H1 (cell line): Measurements from ENCODE around the gene TAGLN3. TPM values are rescaled to one million over a fixed set of nuclear protein-coding genes. Genes with fewer than 3 reads are reported as not detected.

Experiments used
- CTCF ChIA-PET: fragments of 300-600 bp; sonication (Branson Sonifier 250); formaldehyde crosslinking; loops from one replicate; lab custom pipeline; 2021; ENCODE audit not compliant: partially characterized antibody; lab: Charles Lee
- POLR2A ChIA-PET: fragments of 300-600 bp; sonication (Branson Sonifier 250); formaldehyde crosslinking; loops from one replicate; lab custom pipeline; 2021; ENCODE audit warnings: inconsistent platforms; ENCODE audit not compliant: partially characterized antibody; lab: Charles Lee
- DNase-seq, 2 experiments: peaks; one replicate each; pipeline versions ENCODE4 v3.0.0 to v3.0.0-alpha.2; 2010 to 2022; ENCODE audit warnings: low spot score in 2 of 2, low read depth in 1 of 2, mixed read lengths in 1 of 2
- FAIRE-seq: peaks from 2 replicates; lab custom pipeline; 2011; peaks lifted over from hg19 to GRCh38; lab: Jason Lieb, UNC
- H2AFZ ChIP-seq: 2 replicates; pipeline ENCODE4 v1.8.1; 2012; ENCODE audit warnings: low read length, inconsistent platforms
- H2AK5ac ChIP-seq: 2 replicates; pipeline ENCODE4 v1.6.1; 2013; ENCODE audit warnings: low read depth, low read length
- H2BK120ac ChIP-seq: replicated peaks from 2 replicates; pipeline ENCODE3; 2013; ENCODE audit warnings: low read depth, low read length, inconsistent platforms
- H2BK12ac ChIP-seq: 2 replicates; pipeline ENCODE4 v1.6.1; 2013; ENCODE audit warnings: low read depth, low read length
- H2BK15ac ChIP-seq: 2 replicates; pipeline ENCODE4 v1.6.1; 2013; ENCODE audit warnings: low read length
- H2BK20ac ChIP-seq: 2 replicates; pipeline ENCODE4 v1.6.1; 2013; ENCODE audit warnings: low read length
- H2BK5ac ChIP-seq: 2 replicates; pipeline ENCODE4 v1.6.1; 2013; ENCODE audit warnings: low read depth, low read length
- H3K14ac ChIP-seq: 2 replicates; pipeline ENCODE4 v1.6.1; 2013; ENCODE audit warnings: inconsistent platforms; ENCODE audit not compliant: insufficient read length
- H3K18ac ChIP-seq: 2 replicates; pipeline ENCODE4 v1.6.1; 2013; ENCODE audit warnings: low read length; ENCODE audit errors: extremely low read depth
- H3K23ac ChIP-seq: 2 replicates; pipeline ENCODE4 v1.6.1; 2013; ENCODE audit warnings: inconsistent platforms; ENCODE audit not compliant: insufficient read length
- H3K23me2 ChIP-seq: 2 replicates; pipeline ENCODE4 v1.6.1; 2013; ENCODE audit warnings: low read depth, low read length
- H3K27ac ChIP-seq: 2 replicates; pipeline ENCODE4 v1.6.1; 2011; ENCODE audit warnings: low read depth, low read length, inconsistent platforms
- H3K27me3 ChIP-seq, 4 experiments: replicated peaks in 1 of 4; 1 replicate in 1 of 4; 2 replicates in 3 of 4; pipeline versions ENCODE4 v1.6.1 to v1.8.1; 2011 to 2013; ENCODE audit warnings: low read length in 3 of 4, mild to moderate bottlenecking in 3 of 4, inconsistent platforms in 2 of 4, mixed read lengths in 2 of 4, moderate library complexity in 1 of 4; ENCODE audit not compliant: control insufficient read depth in 3 of 4, insufficient read depth in 3 of 4; ENCODE audit errors: extremely low read depth in 1 of 4
- H3K36me3 ChIP-seq, 4 experiments: 2 replicates each; pipeline versions ENCODE4 v1.6.1 to v1.8.1; 2011 to 2013; ENCODE audit warnings: mild to moderate bottlenecking in 4 of 4, low read length in 3 of 4, moderate library complexity in 2 of 4, control low read depth in 1 of 4, inconsistent platforms in 1 of 4; ENCODE audit not compliant: insufficient read depth in 4 of 4, control insufficient read depth in 2 of 4
- H3K4ac ChIP-seq: replicated peaks from 2 replicates; pipeline ENCODE3; 2013; ENCODE audit warnings: low read length, low read depth, mixed read lengths, inconsistent platforms; ENCODE audit not compliant: insufficient read length
- H3K4me1 ChIP-seq, 4 experiments: replicated peaks in 1 of 4; 1 replicate in 1 of 4; 2 replicates in 3 of 4; pipeline versions ENCODE4 v1.6.1 to v1.8.1; 2011 to 2013; ENCODE audit warnings: low read length in 3 of 4, inconsistent platforms in 2 of 4, mixed read lengths in 1 of 4; ENCODE audit not compliant: insufficient read depth in 4 of 4, control insufficient read depth in 3 of 4
- H3K4me2 ChIP-seq, 2 experiments: 2 replicates each; pipeline versions ENCODE4 v1.6.1 to v1.8.1; 2011 to 2013; ENCODE audit warnings: low read depth in 2 of 2, low read length in 2 of 2, control low read depth in 1 of 2, inconsistent platforms in 1 of 2, mild to moderate bottlenecking in 1 of 2; ENCODE audit not compliant: insufficient read depth in 1 of 2
- H3K4me3 ChIP-seq, 4 experiments: fragments of 200-600, 300-600 bp in 1 of 4; sonication (generic), shearing (Covaris generic), sonication (Bioruptor Twin) in 1 of 4; 2 replicates each; pipeline versions ENCODE4 v1.5.1 to v1.8.1; 2011 to 2016; ENCODE audit warnings: low read length in 4 of 4, low read depth in 3 of 4, control low read depth in 2 of 4, inconsistent platforms in 2 of 4, mild to moderate bottlenecking in 2 of 4, mixed read lengths in 1 of 4, moderate library complexity in 1 of 4; ENCODE audit not compliant: insufficient read depth in 2 of 4; ENCODE audit errors: extremely low read depth in 1 of 4
- H3K56ac ChIP-seq: replicated peaks from 2 replicates; pipeline ENCODE3; 2013; ENCODE audit warnings: low read depth, mild to moderate bottlenecking, mixed read lengths, low read length, inconsistent platforms; ENCODE audit not compliant: insufficient read length
- H3K79me1 ChIP-seq: 2 replicates; pipeline ENCODE4 v1.6.1; 2013; ENCODE audit warnings: low read depth, low read length, control low read depth
- H3K79me2 ChIP-seq, 2 experiments: 2 replicates each; pipeline versions ENCODE4 v1.6.1 to v1.8.1; 2012 to 2013; ENCODE audit warnings: low read length in 2 of 2, mild to moderate bottlenecking in 2 of 2, inconsistent platforms in 1 of 2; ENCODE audit not compliant: insufficient read depth in 2 of 2, control insufficient read depth in 1 of 2
- H3K9ac ChIP-seq, 4 experiments: replicated peaks in 1 of 4; 1 replicate in 1 of 4; 2 replicates in 3 of 4; pipeline versions ENCODE4 v1.6.1 to v1.8.1; 2011 to 2013; ENCODE audit warnings: low read depth in 3 of 4, low read length in 3 of 4, control low read depth in 2 of 4, mild to moderate bottlenecking in 2 of 4, moderate library complexity in 2 of 4, inconsistent platforms in 1 of 4; ENCODE audit errors: extremely low read depth in 1 of 4
- H3K9me3 ChIP-seq, 2 experiments: 2 replicates each; pipeline versions ENCODE4 v1.6.1 to v1.8.1; 2012 to 2013; ENCODE audit warnings: mild to moderate bottlenecking in 2 of 2, moderate library complexity in 2 of 2, control low read depth in 1 of 2, inconsistent platforms in 1 of 2, low read depth in 1 of 2, low read length in 1 of 2, mixed read lengths in 1 of 2; ENCODE audit not compliant: insufficient read depth in 2 of 2
- H4K20me1 ChIP-seq, 2 experiments: replicated peaks in 1 of 2; 2 replicates each; pipeline versions ENCODE3 to v1.8.1; 2011 to 2013; ENCODE audit warnings: inconsistent platforms in 2 of 2, low read length in 2 of 2, mild to moderate bottlenecking in 1 of 2; ENCODE audit not compliant: insufficient read depth in 2 of 2, control insufficient read depth in 1 of 2
- H4K5ac ChIP-seq: 2 replicates; pipeline ENCODE4 v1.6.1; 2013; ENCODE audit warnings: low read length, low read depth, mixed read lengths, inconsistent platforms; ENCODE audit not compliant: insufficient read length
- H4K8ac ChIP-seq: 2 replicates; pipeline ENCODE4 v1.8.0; 2013; ENCODE audit warnings: mild to moderate bottlenecking, moderate library complexity, low read length, inconsistent platforms; ENCODE audit not compliant: insufficient read depth; ENCODE audit errors: extremely low read depth
- H4K91ac ChIP-seq: replicated peaks from 2 replicates; pipeline ENCODE3; 2013; ENCODE audit warnings: low read length, mixed read lengths, inconsistent platforms; ENCODE audit not compliant: insufficient read length
- ASH2L ChIP-seq: fragments of 200-600, 300-600 bp; sonication (generic); IDR thresholded peaks from one replicate; pipeline ENCODE4 v1.7.1; 2017; ENCODE audit warnings: low read length
- BACH1 ChIP-seq: IDR thresholded peaks from 2 replicates; pipeline ENCODE4 v1.6.1; 2012; ENCODE audit warnings: low read length, improper control_type of control experiment
- BRCA1 ChIP-seq: IDR thresholded peaks from 2 replicates; pipeline ENCODE4 v1.6.1; 2012; ENCODE audit warnings: low read depth, low read length, improper control_type of control experiment
- CBX8 ChIP-seq: fragments of 300-800, 300-1000 bp; sonication (generic); IDR thresholded peaks from 2 replicates; pipeline ENCODE4 v1.7.1; 2016; ENCODE audit warnings: low read depth, low read length, borderline replicate concordance
- CHD1 ChIP-seq: IDR thresholded peaks from 2 replicates; pipeline ENCODE4 v1.6.1; 2012; ENCODE audit warnings: low read depth, low read length, improper control_type of control experiment
- HDAC6 ChIP-seq: IDR thresholded peaks from one replicate; pipeline ENCODE4 v1.7.1; 2012; ENCODE audit warnings: low read depth, mild to moderate bottlenecking, inconsistent platforms, low read length, moderate library complexity
- JUND ChIP-seq: IDR thresholded peaks from 2 replicates; pipeline ENCODE4 v1.6.1; 2011; ENCODE audit warnings: mild to moderate bottlenecking, improper control_type of control experiment, low read length
- KDM5A ChIP-seq: fragments of 200-600 bp; IDR thresholded peaks from 2 replicates; pipeline ENCODE4 v1.7.1; 2012; ENCODE audit warnings: mild to moderate bottlenecking, low read length, inconsistent platforms, mixed read lengths
- PHF8 ChIP-seq: fragments of 200-600 bp; sonication (generic); conservative IDR thresholded peaks from 2 replicates; pipeline ENCODE4 v1.7.1; 2012; ENCODE audit warnings: low read depth, mild to moderate bottlenecking, inconsistent platforms, low read length, moderate library complexity
- POU5F1 ChIP-seq: IDR thresholded peaks from 2 replicates; pipeline ENCODE4 v1.6.1; 2011; ENCODE audit warnings: low read depth, mild to moderate bottlenecking, low read length, moderate library complexity
- RBBP5 ChIP-seq: IDR thresholded peaks from 2 replicates; pipeline ENCODE4 v1.7.1; 2012; ENCODE audit warnings: low read depth, mild to moderate bottlenecking, inconsistent platforms, low read length, moderate library complexity, borderline replicate concordance
- SIRT6 ChIP-seq: IDR thresholded peaks from one replicate; pipeline ENCODE4 v1.7.1; 2012; ENCODE audit warnings: low read length, inconsistent platforms
- SP1 ChIP-seq: IDR thresholded peaks from 2 replicates; pipeline ENCODE4 v1.6.1; 2011; ENCODE audit warnings: low read depth, low read length
- SRF ChIP-seq: IDR thresholded peaks from 2 replicates; pipeline ENCODE4 v1.6.1; 2011; ENCODE audit warnings: mild to moderate bottlenecking, low read depth, low read length, moderate library complexity
- YY1 ChIP-seq: IDR thresholded peaks from 2 replicates; pipeline ENCODE4 v1.6.1; 2011; ENCODE audit warnings: low read depth, mild to moderate bottlenecking, low read length
- WGBS, 2 experiments: shearing (Covaris generic) in 1 of 2; methylation state at CpG; one replicate each; pipeline versions ENCODE4 v1.1.6 to v1.1.7; 2013 to 2015; ENCODE audit warnings: low lambda C conversion rate in 2 of 2, mixed read lengths in 2 of 2, inconsistent platforms in 1 of 2, low coverage in 1 of 2, missing lambda C conversion rate in 1 of 2; ENCODE audit not compliant: insufficient replicate concordance in 2 of 2, insufficient coverage in 1 of 2, insufficient read length in 1 of 2; ENCODE audit errors: extremely low coverage in 1 of 2, missing lambda C conversion rate in 1 of 2; 5-methylcytosine and 5-hydroxymethylcytosine counted together
- polyA plus RNA-seq, 7 experiments: library from polyadenylated mRNA; depleted of rRNA in 3 of 7; stranded (reverse) in 5 of 7; unstranded in 2 of 7; fragments of >200 nt in 5 of 7; fragments of 200-250 nt in 2 of 7; gene quantifications; 1 replicate in 5 of 7; 2 replicates in 1 of 7; 4 replicates in 1 of 7; pipeline versions ENCODE4 v1.2.1 to v1.2.3, GENCODE V29; 2011 to 2013; ENCODE audit warnings: missing spikeins in 2 of 7, mixed read lengths in 2 of 7
- total RNA-seq: library from RNA; stranded (reverse); fragmentation: NEBNext Ultra II Directional; extraction: Animal tissue kit (Norgen Biotek cat#: 25700); gene quantifications from 2 replicates; pipeline ENCODE4 v1.2.1, GENCODE V29; 2021

Gene TAGLN3
- total and polyA plus RNA-seq, 2 of the 8 experiments (the other 6 are each of a cell fraction or from before 2014, with no cell fraction given): 6.3 to 7.5 TPM

DNA sequence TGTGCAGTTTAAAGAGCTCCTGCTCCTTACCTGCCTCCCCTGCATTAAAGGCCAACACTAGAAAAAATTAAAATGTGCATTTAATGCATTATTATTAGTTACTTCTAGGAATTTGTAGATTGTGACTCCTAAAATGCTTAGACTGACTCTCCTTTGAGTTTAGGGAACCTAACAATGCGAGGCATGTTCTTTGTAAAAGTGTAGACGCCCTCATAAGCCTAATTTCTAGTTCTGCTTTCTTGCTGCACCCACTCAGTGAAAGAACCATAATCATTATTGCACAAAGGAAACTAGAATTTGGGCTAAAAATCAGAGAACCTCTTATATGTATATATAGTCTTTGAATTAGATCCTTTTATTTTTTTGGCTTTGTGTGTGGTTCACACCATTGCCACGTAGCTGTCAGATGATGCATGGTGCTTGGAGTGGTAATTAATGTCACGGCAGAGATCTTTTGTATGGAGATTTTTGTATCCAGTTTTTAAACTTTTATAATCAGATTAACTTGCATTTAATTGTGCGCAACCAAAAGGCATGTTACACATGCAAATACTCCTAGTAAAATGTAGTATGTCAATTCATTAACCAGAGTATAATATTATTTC is 19.2 kb upstream of the TAGLN3 start:
- Histone ChIP-seq H4K5ac (no peak overlapping the region), H3K36me3 (no peaks in the 10 kb centered on the region; a peak in 1 of 8 replicates), H3K23ac (no peak overlapping the region), H2BK5ac (no peak overlapping the region), H2BK12ac (no peak overlapping the region), H3K4me1 (no peaks in the 10 kb centered on the region), H4K20me1 (no peaks in the 10 kb centered on the region), H3K4me2 (peak overlapping the region; percentile 63 to 79), H2AFZ (peak overlapping the region; percentile 87), H3K27ac (no peak overlapping the region), H3K27me3 (no peaks in the 10 kb centered on the region), H3K4ac (no peak overlapping the region), H3K23me2 (peaks cover 3% of the 10 kb centered on the region), H2BK15ac (no peak overlapping the region), H3K4me3 (peak overlapping the region; percentile 80 to 91 (median 84)), H3K79me1 (no peaks in the 10 kb centered on the region; the same call in 1 of the 2 replicates), H3K14ac (no peak overlapping the region), H4K8ac (peak overlapping the region; percentile 87; the same call in 1 of the 2 replicates), H3K9ac (peak overlapping the region in 3 of 4 experiments; percentile 31 to 87 (median 86); a peak in 4 of 7 replicates), H2AK5ac (no peak overlapping the region), H3K18ac (no peak overlapping the region; the same call in 1 of the 2 replicates), H4K91ac (no peak overlapping the region), H3K79me2 (peaks cover 0 to 17% of the 10 kb centered on the region in 2 experiments; a peak in 3 of 4 replicates), H3K9me3 (no peaks in the 10 kb centered on the region), H2BK120ac (no peak overlapping the region), H2BK20ac (no peak overlapping the region), H3K56ac (peak overlapping the region; percentile 84)
- ChIA-PET CTCF (interaction anchor here (1.0 to 4.8 kb wide), 11 partner anchors 9 to 262 kb away, joined by 3 to 30 read pairs (median 5); no protein-coding TSS in a partner anchor), POLR2A (interaction anchor here (0.5 to 2.1 kb wide), 15 partner anchors 9 to 262 kb away, joined by 3 to 16 read pairs (median 4); partner anchors contain the start of genes C3orf52 and TAGLN3)
- FAIRE-seq: no peak
- DNase-seq: no peak
- 58% methylated on average over 5 of the region's 5 CpGs; no CpG with 5 or more reads in 1 of the 2 experiments for WGBS, 2 experiments
- TF ChIP-seq SRF: no peak
- no peak for TF ChIP-seq YY1
- TF ChIP-seq CHD1: no peak
- TF ChIP-seq JUND: no peak
- no peak for TF ChIP-seq SP1
- TF ChIP-seq CBX8: no peak
- no peak for TF ChIP-seq POU5F1
- no peak for TF ChIP-seq HDAC6
- no peak for TF ChIP-seq SIRT6
- no peak for TF ChIP-seq BACH1
- TF ChIP-seq PHF8: no peak
- no peak for TF ChIP-seq RBBP5
- no peak for TF ChIP-seq ASH2L
- TF ChIP-seq KDM5A: no peak
- no peak for TF ChIP-seq BRCA1
